ENCODE results near the gene UPK1A. TPM values are rescaled to one million over a fixed set of nuclear protein-coding genes. Genes with fewer than 3 reads are reported as not detected.

Gene UPK1A
- total and polyA plus RNA-seq, 2 of the 8 experiments (the other 6 are each of a cell fraction or from before 2014, with no cell fraction given) = 0.56 to 9.9 TPM

GRCh38 chr19:35689836-35690235, 23.5 kb downstream of the UPK1A start:
- WGBS, 2 experiments (ENCODE audit: extremely low coverage in 1 of 2, insufficient coverage in 1 of 2, insufficient read length in 1 of 2, insufficient replicate concordance in 2 of 2, low coverage in 1 of 2, low lambda C conversion rate in 2 of 2, missing lambda C conversion rate in 1 of 2) = 100% methylated on average over 4 of the region's 4 CpGs; no CpG with 5 or more reads in 1 of the 2 experiments
- Histone ChIP-seq H3K9me3 (ENCODE audit: insufficient read depth in 2 of 2, low read depth in 1 of 2, low read length in 1 of 2) (no peaks in the 10 kb centered on the region), H3K4ac (replicated peaks; ENCODE audit: insufficient read length, low read depth, low read length) (no peak overlapping the region), H3K18ac (ENCODE audit: extremely low read depth, low read length) (no peak overlapping the region), H3K56ac (replicated peaks; ENCODE audit: insufficient read length, low read depth, low read length) (no peak overlapping the region), H4K91ac (replicated peaks; ENCODE audit: insufficient read length, low read length) (no peak overlapping the region), H2BK20ac (ENCODE audit: low read length) (no peak overlapping the region), H2BK12ac (ENCODE audit: low read depth, low read length) (no peak overlapping the region), H3K36me3 (ENCODE audit: control insufficient read depth in 2 of 4, insufficient read depth in 4 of 4, low read length in 3 of 4) (no peaks in the 10 kb centered on the region), H4K5ac (ENCODE audit: insufficient read length, low read depth, low read length) (no peak overlapping the region), H2BK15ac (ENCODE audit: low read length) (no peak overlapping the region), H3K27me3 (replicated peaks in 1 of 4; ENCODE audit: control insufficient read depth in 3 of 4, extremely low read depth in 1 of 4, insufficient read depth in 3 of 4, low read length in 3 of 4) (no peaks in the 10 kb centered on the region), H3K23me2 (ENCODE audit: low read depth, low read length) (no peaks in the 10 kb centered on the region), H3K4me3 (ENCODE audit: extremely low read depth in 1 of 4, insufficient read depth in 2 of 4, low read depth in 3 of 4, low read length in 4 of 4) (no peak overlapping the region), H3K9ac (replicated peaks in 1 of 4; ENCODE audit: extremely low read depth in 1 of 4, low read depth in 3 of 4, low read length in 3 of 4) (no peak overlapping the region), H3K14ac (ENCODE audit: insufficient read length) (no peak overlapping the region), H3K23ac (ENCODE audit: insufficient read length) (no peak overlapping the region), H3K4me1 (replicated peaks in 1 of 4; ENCODE audit: control insufficient read depth in 3 of 4, insufficient read depth in 4 of 4, low read length in 3 of 4) (no peaks in the 10 kb centered on the region), H2BK5ac (ENCODE audit: low read depth, low read length) (no peak overlapping the region), H2AK5ac (ENCODE audit: low read depth, low read length) (no peak overlapping the region), H4K8ac (ENCODE audit: extremely low read depth, insufficient read depth, low read length) (no peak overlapping the region), H3K27ac (ENCODE audit: low read depth, low read length) (no peak overlapping the region), H3K79me2 (ENCODE audit: control insufficient read depth in 1 of 2, insufficient read depth in 2 of 2, low read length in 2 of 2) (no peaks in the 10 kb centered on the region), H4K20me1 (replicated peaks in 1 of 2; ENCODE audit: control insufficient read depth in 1 of 2, insufficient read depth in 2 of 2, low read length in 2 of 2) (no peaks in the 10 kb centered on the region), H3K4me2 (ENCODE audit: insufficient read depth in 1 of 2, low read depth in 2 of 2, low read length in 2 of 2) (no peak overlapping the region), H3K79me1 (ENCODE audit: low read depth, low read length) (no peaks in the 10 kb centered on the region), H2BK120ac (replicated peaks; ENCODE audit: low read depth, low read length) (no peak overlapping the region), H2AFZ (ENCODE audit: low read length) (no peak overlapping the region)
- DNase-seq (ENCODE audit: low read depth in 1 of 2, low spot score in 2 of 2) = no peak
- no peak for TF ChIP-seq SUZ12 (IDR thresholded peaks at IDR 0.05; ENCODE audit: low read length)
- TF ChIP-seq RBBP5 (IDR thresholded peaks at IDR 0.05; ENCODE audit: borderline replicate concordance, low read depth, low read length) = no peak
- TF ChIP-seq GTF2F1 (IDR thresholded peaks at IDR 0.05; ENCODE audit: borderline replicate concordance, low read depth, low read length) = no peak
- no peak for FAIRE-seq
- POLR2A ChIA-PET (ENCODE audit: partially characterized antibody) = interaction anchor here (0.6 to 1.0 kb wide), 2 partner anchors 20 to 126 kb away, joined by 3 to 4 read pairs; no protein-coding TSS in a partner anchor
- CTCF ChIA-PET (ENCODE audit: partially characterized antibody) = interaction anchor here (0.7 to 1.5 kb wide), 3 partner anchors 16 to 179 kb away, joined by 3 to 4 read pairs (median 4); no protein-coding TSS in a partner anchor

All from H1 (cell line).